ENCODE data around the gene ARHGAP24. TPM values are rescaled to one million over a fixed set of nuclear protein-coding genes. Genes with fewer than 3 reads are reported as not detected.
A peak's percentile ranks its signal among the peaks of the same experiment; 100 is the strongest.

ARHGAP24 gene
- total RNA-seq, 1 donor, result 67.6 TPM

- no peak for TF ChIP-seq CTCF (IDR thresholded peaks at IDR 0.05; ENCODE audit: insufficient read depth, low read length)
- no peak overlapping the region for H3K4me3 ChIP-seq (ENCODE audit: low read depth, low read length)
- no peak for DNase-seq (ENCODE audit: low read depth)
Observed at GRCh38 chr4:85595098-85595775, 120.3 kb downstream of the ARHGAP24 start.

GRCh38 chr4:85595796-85596559, 121.0 kb downstream of the ARHGAP24 start:
- no peak for TF ChIP-seq CTCF (IDR thresholded peaks at IDR 0.05; ENCODE audit: insufficient read depth, low read length)
- DNase-seq (ENCODE audit: low read depth), result peak; percentile 13
- no peak overlapping the region for H3K4me3 ChIP-seq (ENCODE audit: low read depth, low read length)

- no peak overlapping the region for H3K4me3 ChIP-seq (ENCODE audit: low read depth, low read length)
- TF ChIP-seq CTCF (IDR thresholded peaks at IDR 0.05; ENCODE audit: insufficient read depth, low read length), result no peak
- no peak for DNase-seq (ENCODE audit: low read depth)
Observed at GRCh38 chr4:85598936-85599335, 124.0 kb downstream of the ARHGAP24 start.

GRCh38 chr4:85600501-85600900, 125.6 kb downstream of the ARHGAP24 start:
- no peak for TF ChIP-seq CTCF (IDR thresholded peaks at IDR 0.05; ENCODE audit: insufficient read depth, low read length)
- no peak for DNase-seq (ENCODE audit: low read depth)
- no peak overlapping the region for H3K4me3 ChIP-seq (ENCODE audit: low read depth, low read length)

GRCh38 chr4:85603437-85604336, 128.7 kb downstream of the ARHGAP24 start:
- DNase-seq (ENCODE audit: low read depth), result peak; percentile 19
- no peak for TF ChIP-seq CTCF (IDR thresholded peaks at IDR 0.05; ENCODE audit: insufficient read depth, low read length)
- no peak overlapping the region for H3K4me3 ChIP-seq (ENCODE audit: low read depth, low read length)

- TF ChIP-seq CTCF (IDR thresholded peaks at IDR 0.05; ENCODE audit: insufficient read depth, low read length), result no peak
- no peak for DNase-seq (ENCODE audit: low read depth)
- no peak overlapping the region for H3K4me3 ChIP-seq (ENCODE audit: low read depth, low read length)
Observed at GRCh38 chr4:85606505-85606904, 131.6 kb downstream of the ARHGAP24 start.

All from fibroblast of the aortic adventitia (primary cell).